Neural cell (in vitro differentiated cells): Measurements from ENCODE around the gene TACC2. TPM values are rescaled to one million over a fixed set of nuclear protein-coding genes. Genes with fewer than 3 reads are reported as not detected.

Experiments used
- H2AFZ ChIP-seq: fragments of 200-600, 300-800 bp; sonication (generic), shearing (Covaris generic); 2 replicates; pipeline ENCODE4 v1.6.0; 2014; ENCODE audit warnings: low read depth, mild to moderate bottlenecking, antibody characterized with exemption, low read length, moderate library complexity
- H3F3A ChIP-seq: fragments of 200-600 bp; shearing (Covaris generic); 2 replicates; pipeline ENCODE4 v1.6.1; 2016; ENCODE audit warnings: mild to moderate bottlenecking, moderate library complexity, mixed read lengths, antibody characterized with exemption, low read length; ENCODE audit not compliant: insufficient read depth, poor library complexity, severe bottlenecking
- H3K27ac ChIP-seq: fragments of 200-600, 300-800 bp; sonication (generic), shearing (Covaris generic); 2 replicates; pipeline ENCODE4 v1.5.1; 2014; ENCODE audit warnings: mild to moderate bottlenecking, low read length, moderate library complexity
- H3K27me3 ChIP-seq: fragments of 300-800, 200-600 bp; sonication (generic), shearing (Covaris generic); 2 replicates; pipeline ENCODE4 v1.6.0; 2014; ENCODE audit warnings: mild to moderate bottlenecking, low read depth, low read length, moderate library complexity; ENCODE audit not compliant: insufficient read depth
- H3K36me3 ChIP-seq: fragments of 300-800, 200-600 bp; sonication (generic), shearing (Covaris generic); 2 replicates; pipeline ENCODE4 v1.5.1; 2014; ENCODE audit warnings: mild to moderate bottlenecking, antibody characterized with exemption, low read length, moderate library complexity; ENCODE audit not compliant: insufficient read depth
- H3K4me2 ChIP-seq: fragments of 300-800, 200-600 bp; sonication (generic), shearing (Covaris generic); 2 replicates; pipeline ENCODE4 v1.6.0; 2014; ENCODE audit warnings: mild to moderate bottlenecking, low read length
- H3K4me3 ChIP-seq: fragments of 300-800, 200-600 bp; sonication (generic), shearing (Covaris generic); 2 replicates; pipeline ENCODE4 v1.5.1; 2014; ENCODE audit warnings: mild to moderate bottlenecking, low read length, moderate library complexity
- H3K79me2 ChIP-seq: fragments of 200-600 bp; shearing (Covaris generic); replicated peaks from 2 replicates; pipeline ENCODE4 v1.6.0; 2014; ENCODE audit warnings: mild to moderate bottlenecking, low read length, moderate library complexity; ENCODE audit not compliant: insufficient read depth
- H3K9ac ChIP-seq: fragments of 300-800, 200-600 bp; sonication (generic), shearing (Covaris generic); 2 replicates; pipeline ENCODE4 v1.6.1; 2016; ENCODE audit warnings: mild to moderate bottlenecking, low read length, mixed read lengths
- H3K9me2 ChIP-seq: fragments of 200-600 bp; shearing (Covaris generic); 2 replicates; pipeline ENCODE4 v1.6.1; 2016; ENCODE audit warnings: mild to moderate bottlenecking, low read length, mixed read lengths; ENCODE audit not compliant: insufficient read depth
- H3K9me3 ChIP-seq: fragments of 200-600, 300-800 bp; sonication (generic), shearing (Covaris generic); 2 replicates; pipeline ENCODE4 v1.6.1; 2016; ENCODE audit warnings: mild to moderate bottlenecking, mixed run types, low read length, moderate library complexity, mixed read lengths
- H4K20me1 ChIP-seq: fragments of 200-600 bp; shearing (Covaris generic); 2 replicates; pipeline ENCODE4 v1.6.1; 2016; ENCODE audit warnings: mild to moderate bottlenecking, mixed run types; ENCODE audit not compliant: insufficient read depth
- EP300 ChIP-seq: fragments of 450-650 bp; conservative IDR thresholded peaks from 2 replicates; pipeline ENCODE4 v1.6.1; 2014; ENCODE audit warnings: antibody characterized with exemption, mild to moderate bottlenecking, moderate library complexity; ENCODE audit not compliant: poor library complexity, severe bottlenecking
- EZH2 ChIP-seq: fragments of 200-600, 300-800 bp; shearing (Covaris generic), sonication (generic); IDR thresholded peaks from 2 replicates; pipeline ENCODE4 v1.6.1; 2014; ENCODE audit warnings: antibody characterized with exemption, low read length, borderline replicate concordance, mild to moderate bottlenecking; ENCODE audit not compliant: insufficient read depth, poor library complexity, severe bottlenecking
- MXI1 ChIP-seq: fragments of 450-650 bp; conservative IDR thresholded peaks from 2 replicates; pipeline ENCODE4 v1.6.1; 2014; ENCODE audit warnings: antibody characterized with exemption, mild to moderate bottlenecking; ENCODE audit not compliant: poor library complexity, severe bottlenecking
- POLR2AphosphoS5 ChIP-seq: IDR thresholded peaks from 2 replicates; pipeline ENCODE4 v1.6.1; 2012
- RAD21 ChIP-seq: fragments of 450-650 bp; conservative IDR thresholded peaks from 2 replicates; pipeline ENCODE4 v1.6.1; 2014; ENCODE audit warnings: antibody characterized with exemption, mild to moderate bottlenecking, moderate library complexity
- SMC3 ChIP-seq: fragments of 450-650 bp; conservative IDR thresholded peaks from 2 replicates; pipeline ENCODE4 v1.6.1; 2014; ENCODE audit warnings: antibody characterized with exemption, mild to moderate bottlenecking, moderate library complexity; ENCODE audit not compliant: poor library complexity
- TAF1 ChIP-seq: IDR thresholded peaks from 2 replicates; pipeline ENCODE4 v1.6.1; 2012; ENCODE audit warnings: low read depth
- polyA plus RNA-seq: library from polyadenylated mRNA; depleted of rRNA; stranded (reverse); fragments of >200 nt; gene quantifications from 2 replicates; pipeline ENCODE4 v1.2.3, GENCODE V29; 2014
- TF ChIP-seq, protein P1 (sequence below): fragments of 450-650 bp; IDR thresholded peaks from 2 replicates; pipeline ENCODE4 v1.5.1; 2014; ENCODE audit warnings: antibody characterized with exemption, mild to moderate bottlenecking, moderate library complexity; ENCODE audit not compliant: poor library complexity, severe bottlenecking
- TF ChIP-seq, protein P2 (sequence below): IDR thresholded peaks from 2 replicates; pipeline ENCODE4 v1.6.1; 2012; ENCODE audit warnings: borderline replicate concordance

The TACC2 gene
- polyA plus RNA-seq, 1 donor from 2014 or later: 17.6 TPM

DNA sequence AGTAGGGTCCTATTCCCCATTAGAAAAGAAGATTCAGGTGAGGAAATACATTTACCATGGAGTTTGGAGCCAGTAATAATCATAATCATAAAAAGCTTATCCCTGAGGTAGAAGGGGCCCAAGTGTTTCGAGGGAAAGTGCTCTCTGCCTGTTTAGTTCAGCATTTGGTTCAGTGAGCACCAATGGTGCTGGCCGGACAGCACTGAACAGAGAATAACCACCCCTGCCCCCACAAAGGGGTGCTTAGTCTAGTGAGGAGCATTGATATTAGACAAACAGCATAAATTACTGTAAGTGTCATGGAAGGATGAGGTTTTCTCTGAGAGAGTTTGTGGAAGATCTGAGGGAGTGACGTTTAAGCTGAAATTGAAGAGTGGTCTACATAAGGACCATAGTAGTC lies 39.5 kb upstream of the TACC2 start:
- Histone ChIP-seq H3F3A (no peaks in the 10 kb centered on the region), H4K20me1 (no peaks in the 10 kb centered on the region), H3K9me3 (no peaks in the 10 kb centered on the region), H3K4me2 (no peak overlapping the region), H3K9me2 (no peaks in the 10 kb centered on the region), H3K9ac (no peak overlapping the region), H3K36me3 (no peaks in the 10 kb centered on the region), H3K4me3 (no peak overlapping the region), H3K79me2 (no peaks in the 10 kb centered on the region), H3K27ac (no peak overlapping the region), H2AFZ (no peak overlapping the region), H3K27me3 (no peaks in the 10 kb centered on the region)
- no peak for TF ChIP-seq EP300
- TF ChIP-seq SMC3: no peak
- no peak for TF ChIP-seq POLR2AphosphoS5
- TF ChIP-seq, protein P1, sequence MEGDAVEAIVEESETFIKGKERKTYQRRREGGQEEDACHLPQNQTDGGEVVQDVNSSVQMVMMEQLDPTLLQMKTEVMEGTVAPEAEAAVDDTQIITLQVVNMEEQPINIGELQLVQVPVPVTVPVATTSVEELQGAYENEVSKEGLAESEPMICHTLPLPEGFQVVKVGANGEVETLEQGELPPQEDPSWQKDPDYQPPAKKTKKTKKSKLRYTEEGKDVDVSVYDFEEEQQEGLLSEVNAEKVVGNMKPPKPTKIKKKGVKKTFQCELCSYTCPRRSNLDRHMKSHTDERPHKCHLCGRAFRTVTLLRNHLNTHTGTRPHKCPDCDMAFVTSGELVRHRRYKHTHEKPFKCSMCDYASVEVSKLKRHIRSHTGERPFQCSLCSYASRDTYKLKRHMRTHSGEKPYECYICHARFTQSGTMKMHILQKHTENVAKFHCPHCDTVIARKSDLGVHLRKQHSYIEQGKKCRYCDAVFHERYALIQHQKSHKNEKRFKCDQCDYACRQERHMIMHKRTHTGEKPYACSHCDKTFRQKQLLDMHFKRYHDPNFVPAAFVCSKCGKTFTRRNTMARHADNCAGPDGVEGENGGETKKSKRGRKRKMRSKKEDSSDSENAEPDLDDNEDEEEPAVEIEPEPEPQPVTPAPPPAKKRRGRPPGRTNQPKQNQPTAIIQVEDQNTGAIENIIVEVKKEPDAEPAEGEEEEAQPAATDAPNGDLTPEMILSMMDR: no peak
- TF ChIP-seq, protein P2, sequence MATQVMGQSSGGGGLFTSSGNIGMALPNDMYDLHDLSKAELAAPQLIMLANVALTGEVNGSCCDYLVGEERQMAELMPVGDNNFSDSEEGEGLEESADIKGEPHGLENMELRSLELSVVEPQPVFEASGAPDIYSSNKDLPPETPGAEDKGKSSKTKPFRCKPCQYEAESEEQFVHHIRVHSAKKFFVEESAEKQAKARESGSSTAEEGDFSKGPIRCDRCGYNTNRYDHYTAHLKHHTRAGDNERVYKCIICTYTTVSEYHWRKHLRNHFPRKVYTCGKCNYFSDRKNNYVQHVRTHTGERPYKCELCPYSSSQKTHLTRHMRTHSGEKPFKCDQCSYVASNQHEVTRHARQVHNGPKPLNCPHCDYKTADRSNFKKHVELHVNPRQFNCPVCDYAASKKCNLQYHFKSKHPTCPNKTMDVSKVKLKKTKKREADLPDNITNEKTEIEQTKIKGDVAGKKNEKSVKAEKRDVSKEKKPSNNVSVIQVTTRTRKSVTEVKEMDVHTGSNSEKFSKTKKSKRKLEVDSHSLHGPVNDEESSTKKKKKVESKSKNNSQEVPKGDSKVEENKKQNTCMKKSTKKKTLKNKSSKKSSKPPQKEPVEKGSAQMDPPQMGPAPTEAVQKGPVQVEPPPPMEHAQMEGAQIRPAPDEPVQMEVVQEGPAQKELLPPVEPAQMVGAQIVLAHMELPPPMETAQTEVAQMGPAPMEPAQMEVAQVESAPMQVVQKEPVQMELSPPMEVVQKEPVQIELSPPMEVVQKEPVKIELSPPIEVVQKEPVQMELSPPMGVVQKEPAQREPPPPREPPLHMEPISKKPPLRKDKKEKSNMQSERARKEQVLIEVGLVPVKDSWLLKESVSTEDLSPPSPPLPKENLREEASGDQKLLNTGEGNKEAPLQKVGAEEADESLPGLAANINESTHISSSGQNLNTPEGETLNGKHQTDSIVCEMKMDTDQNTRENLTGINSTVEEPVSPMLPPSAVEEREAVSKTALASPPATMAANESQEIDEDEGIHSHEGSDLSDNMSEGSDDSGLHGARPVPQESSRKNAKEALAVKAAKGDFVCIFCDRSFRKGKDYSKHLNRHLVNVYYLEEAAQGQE: no peak
- TF ChIP-seq MXI1: no peak
- TF ChIP-seq EZH2: no peak
- TF ChIP-seq RAD21: no peak
- no peak for TF ChIP-seq TAF1

DNA sequence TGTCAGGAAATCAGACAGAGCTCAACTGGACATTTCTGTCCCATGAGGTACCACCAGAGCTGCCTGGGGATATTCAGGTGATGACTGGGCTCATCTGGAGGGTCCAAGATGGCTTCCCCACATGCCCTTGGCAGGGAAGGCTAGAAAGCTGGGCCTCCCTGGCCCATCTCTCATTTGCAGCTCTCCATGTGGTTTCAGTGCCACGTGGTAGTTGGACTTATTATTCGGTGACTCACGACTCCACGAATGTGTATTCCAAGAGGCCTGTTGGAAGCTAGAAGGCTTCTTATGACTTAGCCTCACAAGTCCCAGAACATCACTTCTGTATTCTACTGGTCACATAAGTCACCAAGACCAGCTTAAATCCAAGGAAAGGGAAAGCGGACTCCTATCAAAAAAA lies 36.7 kb upstream of the TACC2 start:
- H3K9me2 ChIP-seq: no peaks in the 10 kb centered on the region
- no peaks in the 10 kb centered on the region for H3K79me2 ChIP-seq
- no peaks in the 10 kb centered on the region for H3F3A ChIP-seq
- H3K27me3 ChIP-seq: no peaks in the 10 kb centered on the region
- no peaks in the 10 kb centered on the region for H4K20me1 ChIP-seq
- no peaks in the 10 kb centered on the region for H3K9me3 ChIP-seq
- no peak overlapping the region for H2AFZ ChIP-seq
- no peaks in the 10 kb centered on the region for H3K36me3 ChIP-seq
- H3K9ac ChIP-seq: no peak overlapping the region
- H3K4me3 ChIP-seq: no peak overlapping the region
- H3K27ac ChIP-seq: no peak overlapping the region
- no peak for TF ChIP-seq EP300
- TF ChIP-seq SMC3: no peak
- no peak for TF ChIP-seq POLR2AphosphoS5
- no peak for TF ChIP-seq RAD21
- TF ChIP-seq, protein P1: no peak
- no peak for TF ChIP-seq TAF1
- TF ChIP-seq, protein P2: no peak
- TF ChIP-seq EZH2: no peak
- no peak for TF ChIP-seq MXI1
- H3K4me2 ChIP-seq: no peak overlapping the region
